Measurements from ENCODE around the gene MRGPRG.

Gene MRGPRG

GRCh38 chr11:3222941-3223915 is 4.6 kb upstream of the MRGPRG start:
- DNase-seq (ENCODE audit: insufficient read length, low spot score) (no peak), FAIRE-seq (no peak)
- no peak for TF ChIP-seq CTCF (IDR thresholded peaks at IDR 0.05; ENCODE audit: insufficient read depth, missing control alignments)

GRCh38 chr11:3222003-3222855 is 3.6 kb upstream of the MRGPRG start:
- no peak for DNase-seq (ENCODE audit: insufficient read length, low spot score)
- TF ChIP-seq CTCF (IDR thresholded peaks at IDR 0.05; ENCODE audit: insufficient read depth, missing control alignments) = no peak
- FAIRE-seq = no peak

DNA sequence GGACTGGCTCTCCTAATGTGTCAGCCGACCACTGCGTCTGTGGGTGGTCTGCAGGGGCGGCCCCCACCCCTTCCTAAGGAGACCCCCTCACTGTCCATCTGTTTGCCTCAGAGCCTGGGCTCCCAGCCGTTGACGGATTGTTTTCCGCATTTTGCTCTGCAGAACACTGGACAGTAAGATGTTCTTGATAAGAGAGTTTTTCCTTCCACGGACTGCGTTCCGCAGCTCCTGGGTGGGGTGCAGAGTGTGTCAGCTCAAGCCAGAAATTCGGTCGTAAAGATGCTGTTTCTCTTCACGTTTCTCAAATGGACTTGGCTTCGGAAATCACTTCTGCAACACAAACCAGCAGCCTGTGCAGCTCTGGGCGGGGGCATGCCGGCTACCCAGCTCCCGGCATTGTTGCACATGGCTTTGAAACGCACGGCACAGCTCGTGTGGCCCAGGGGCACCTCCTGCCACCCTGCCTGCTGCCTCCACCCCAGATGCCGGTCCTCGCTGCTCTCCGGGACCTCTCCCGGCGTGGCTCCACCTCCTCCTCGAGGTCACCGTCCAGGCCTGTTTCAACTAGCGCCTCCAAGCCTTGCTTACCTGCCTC is 2.9 kb upstream of the MRGPRG start:
- FAIRE-seq = no peak
- no peak for TF ChIP-seq CTCF (IDR thresholded peaks at IDR 0.05; ENCODE audit: insufficient read depth, missing control alignments)
- no peak for DNase-seq (ENCODE audit: insufficient read length, low spot score)

GRCh38 chr11:3220521-3221407 is 2.2 kb upstream of the MRGPRG start:
- FAIRE-seq (no peak), DNase-seq (ENCODE audit: insufficient read length, low spot score) (no peak)
- no peak for TF ChIP-seq CTCF (IDR thresholded peaks at IDR 0.05; ENCODE audit: insufficient read depth, missing control alignments)

GRCh38 chr11:3220101-3220500 is 1.5 kb upstream of the MRGPRG start:
- DNase-seq (ENCODE audit: insufficient read length, low spot score) (no peak), FAIRE-seq (no peak)
- TF ChIP-seq CTCF (IDR thresholded peaks at IDR 0.05; ENCODE audit: insufficient read depth, missing control alignments) = no peak

DNA sequence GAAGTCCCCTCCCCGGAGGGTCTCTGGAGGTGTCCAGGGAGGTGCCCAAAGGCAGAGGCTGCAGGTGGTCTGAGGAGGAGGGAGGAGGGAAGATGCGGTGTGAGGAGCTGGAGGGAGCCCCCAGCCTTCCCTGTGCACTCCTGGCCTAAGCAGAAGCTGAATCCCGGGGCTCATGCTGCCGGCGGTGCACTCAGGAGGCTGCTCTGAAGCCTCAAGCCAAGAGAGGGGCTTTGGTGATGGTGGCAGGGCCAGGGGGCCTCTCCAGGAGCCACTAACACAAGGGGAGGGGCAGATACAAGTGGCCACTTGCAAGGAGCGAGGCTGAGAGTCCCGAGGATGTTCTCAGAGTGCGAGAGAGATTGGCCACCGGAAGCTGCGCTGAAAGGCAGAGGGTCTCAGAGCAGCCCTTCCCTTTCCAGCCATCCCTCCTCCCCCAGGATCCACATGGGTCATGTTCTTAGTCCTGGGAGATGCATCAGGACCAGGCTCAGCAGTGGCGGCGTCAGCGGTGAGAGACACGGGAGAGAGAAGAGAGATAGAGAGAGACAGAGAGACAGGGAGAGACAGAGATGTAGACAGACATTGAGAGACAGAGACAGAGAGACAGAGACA is 774 bp upstream of the MRGPRG start:
- DNase-seq (ENCODE audit: insufficient read length, low spot score) (no peak), FAIRE-seq (no peak)
- no peak for TF ChIP-seq CTCF (IDR thresholded peaks at IDR 0.05; ENCODE audit: insufficient read depth, missing control alignments)

All from D721Med (cell line).